Choroid plexus epithelial cell (primary cell): ENCODE data around the gene CA7.
A peak's percentile ranks its signal among the peaks of the same experiment; 100 is the strongest.

Source experiments
- DNase-seq: peaks from one replicate; pipeline ENCODE4 v3.0.0-alpha.2; 2010; ENCODE audit warnings: low read depth
- H3K4me3 ChIP-seq: 2 replicates; pipeline ENCODE4 v1.5.1; 2011; ENCODE audit warnings: low read depth, mild to moderate bottlenecking, control low read depth, low read length, moderate library complexity
- TF ChIP-seq, protein P1 (sequence below): conservative IDR thresholded peaks from 2 replicates; pipeline ENCODE4 v1.5.1; 2011; ENCODE audit warnings: low read depth, mild to moderate bottlenecking, control low read depth, inconsistent platforms, low read length, moderate library complexity

CA7 gene

DNA sequence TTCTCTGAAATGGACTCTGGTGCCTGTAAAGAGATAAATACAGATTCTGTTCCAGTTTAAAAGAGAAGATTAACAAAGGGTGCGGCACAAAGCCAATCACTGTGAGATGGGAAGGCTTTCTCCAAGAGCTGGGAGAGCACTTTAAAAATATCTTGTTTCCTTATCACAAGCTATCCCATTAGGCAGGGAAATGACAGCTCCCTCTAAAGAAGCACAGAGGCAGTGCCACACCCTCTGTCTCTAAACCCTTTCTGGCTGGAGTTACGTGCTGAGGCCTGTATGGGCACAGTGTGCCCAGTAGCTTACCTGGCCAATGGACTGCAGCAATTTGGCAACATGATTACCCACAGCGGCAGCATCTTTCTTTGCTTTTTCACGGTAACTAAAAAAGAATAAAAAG, 33.8 kb upstream of the CA7 start:
- no peak for DNase-seq
- TF ChIP-seq, protein P1, sequence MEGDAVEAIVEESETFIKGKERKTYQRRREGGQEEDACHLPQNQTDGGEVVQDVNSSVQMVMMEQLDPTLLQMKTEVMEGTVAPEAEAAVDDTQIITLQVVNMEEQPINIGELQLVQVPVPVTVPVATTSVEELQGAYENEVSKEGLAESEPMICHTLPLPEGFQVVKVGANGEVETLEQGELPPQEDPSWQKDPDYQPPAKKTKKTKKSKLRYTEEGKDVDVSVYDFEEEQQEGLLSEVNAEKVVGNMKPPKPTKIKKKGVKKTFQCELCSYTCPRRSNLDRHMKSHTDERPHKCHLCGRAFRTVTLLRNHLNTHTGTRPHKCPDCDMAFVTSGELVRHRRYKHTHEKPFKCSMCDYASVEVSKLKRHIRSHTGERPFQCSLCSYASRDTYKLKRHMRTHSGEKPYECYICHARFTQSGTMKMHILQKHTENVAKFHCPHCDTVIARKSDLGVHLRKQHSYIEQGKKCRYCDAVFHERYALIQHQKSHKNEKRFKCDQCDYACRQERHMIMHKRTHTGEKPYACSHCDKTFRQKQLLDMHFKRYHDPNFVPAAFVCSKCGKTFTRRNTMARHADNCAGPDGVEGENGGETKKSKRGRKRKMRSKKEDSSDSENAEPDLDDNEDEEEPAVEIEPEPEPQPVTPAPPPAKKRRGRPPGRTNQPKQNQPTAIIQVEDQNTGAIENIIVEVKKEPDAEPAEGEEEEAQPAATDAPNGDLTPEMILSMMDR: no peak
- H3K4me3 ChIP-seq: no peak overlapping the region

DNA sequence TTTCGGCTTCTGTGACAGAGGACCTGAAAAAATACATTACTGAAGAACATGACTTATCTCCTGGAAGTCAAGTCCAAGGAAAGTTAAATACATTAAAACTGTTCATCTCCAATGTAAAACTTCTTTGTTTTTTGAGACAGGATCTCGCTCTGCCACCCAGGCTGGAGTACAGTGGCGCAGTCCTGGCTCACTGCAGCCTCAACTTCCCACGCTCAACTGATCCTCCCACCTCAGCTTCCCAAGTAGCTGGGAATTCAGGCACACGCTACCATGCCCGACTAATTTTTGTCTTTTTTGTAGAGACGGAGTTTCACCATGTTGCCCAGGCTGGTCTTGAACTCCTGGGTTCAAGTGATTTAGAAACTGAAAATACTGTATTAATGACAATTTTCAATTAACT, 33.2 kb upstream of the CA7 start:
- TF ChIP-seq, protein P1: no peak
- no peak overlapping the region for H3K4me3 ChIP-seq
- DNase-seq: no peak

GRCh38 chr16:66814734-66815133, 29.5 kb upstream of the CA7 start:
- TF ChIP-seq, protein P1: no peak
- H3K4me3 ChIP-seq: no peak overlapping the region
- DNase-seq: no peak

GRCh38 chr16:66824006-66824405, 20.2 kb upstream of the CA7 start:
- TF ChIP-seq, protein P1: no peak
- no peak overlapping the region for H3K4me3 ChIP-seq
- no peak for DNase-seq

GRCh38 chr16:66830422-66831404, 13.5 kb upstream of the CA7 start, which contains the start of gene NAE1:
Gene NAE1, minus strand, starts transcription at chr16:66830976. Its CDS starts 77 bp downstream, at chr16:66830899.
- H3K4me3 ChIP-seq: peak within 1 kb of the TSS; percentile 81
- DNase-seq: peak; percentile 89
- TF ChIP-seq, protein P1: peak; percentile 71

- TF ChIP-seq, protein P1: no peak
- H3K4me3 ChIP-seq: no peak overlapping the region
- DNase-seq: no peak
Observed at GRCh38 chr16:66832190-66832589, 12.0 kb upstream of the CA7 start.
